ENCODE results near the gene FBXO34.

GRCh38 chr14:55372825-55373224 is 101.6 kb downstream of the FBXO34 start:
- TF ChIP-seq POLR2A (IDR thresholded peaks at IDR 0.05), result no peak
- TF ChIP-seq CTCF (IDR thresholded peaks at IDR 0.05), result no peak

All from adrenal gland (tissue), 5 donors.